Mesothelial cell of epicardium (in vitro differentiated cells): ENCODE data around the gene LRRC46. TPM values are rescaled to one million over a fixed set of nuclear protein-coding genes. Genes with fewer than 3 reads are reported as not detected.
A peak's percentile ranks its signal among the peaks of the same experiment; 100 is the strongest.

Source experiments
- DNase-seq, 2 experiments: peaks; one replicate each; pipeline ENCODE4 v3.0.0; 2021; ENCODE audit warnings: low spot score in 2 of 2; ENCODE audit not compliant: unreplicated experiment in 2 of 2
- H3K27ac Mint-ChIP-seq: 2 replicates; pipeline ENCODE4 v1.8.0; 2021; ENCODE audit warnings: mixed read lengths
- H3K27me3 Mint-ChIP-seq: 2 replicates; pipeline ENCODE4 v1.8.0; 2021; ENCODE audit warnings: low read depth, mixed read lengths
- H3K36me3 Mint-ChIP-seq: 2 replicates; pipeline ENCODE4 v1.8.0; 2021; ENCODE audit warnings: mixed read lengths
- H3K4me1 Mint-ChIP-seq: 2 replicates; pipeline ENCODE4 v1.8.0; 2021; ENCODE audit warnings: mixed read lengths
- H3K4me3 Mint-ChIP-seq: 2 replicates; pipeline ENCODE4 v1.8.0; 2021; ENCODE audit warnings: mild to moderate bottlenecking, moderate library complexity, mixed read lengths
- H3K9me3 Mint-ChIP-seq: 2 replicates; pipeline ENCODE4 v1.8.0; 2021; ENCODE audit warnings: mixed read lengths
- total RNA-seq: library from RNA; stranded (reverse); gene quantifications from 3 replicates; pipeline ENCODE4 v1.2.1, GENCODE V29; 2021
- TF ChIP-seq, protein P1 (sequence below): fragments of 200-600 bp; sonication (generic); IDR thresholded peaks from one replicate; pipeline ENCODE4 v1.5.0; 2021; ENCODE audit warnings: antibody characterized with exemption; ENCODE audit not compliant: unreplicated experiment

Gene LRRC46
- total RNA-seq, 1 donor from 2014 or later: not detected

DNA sequence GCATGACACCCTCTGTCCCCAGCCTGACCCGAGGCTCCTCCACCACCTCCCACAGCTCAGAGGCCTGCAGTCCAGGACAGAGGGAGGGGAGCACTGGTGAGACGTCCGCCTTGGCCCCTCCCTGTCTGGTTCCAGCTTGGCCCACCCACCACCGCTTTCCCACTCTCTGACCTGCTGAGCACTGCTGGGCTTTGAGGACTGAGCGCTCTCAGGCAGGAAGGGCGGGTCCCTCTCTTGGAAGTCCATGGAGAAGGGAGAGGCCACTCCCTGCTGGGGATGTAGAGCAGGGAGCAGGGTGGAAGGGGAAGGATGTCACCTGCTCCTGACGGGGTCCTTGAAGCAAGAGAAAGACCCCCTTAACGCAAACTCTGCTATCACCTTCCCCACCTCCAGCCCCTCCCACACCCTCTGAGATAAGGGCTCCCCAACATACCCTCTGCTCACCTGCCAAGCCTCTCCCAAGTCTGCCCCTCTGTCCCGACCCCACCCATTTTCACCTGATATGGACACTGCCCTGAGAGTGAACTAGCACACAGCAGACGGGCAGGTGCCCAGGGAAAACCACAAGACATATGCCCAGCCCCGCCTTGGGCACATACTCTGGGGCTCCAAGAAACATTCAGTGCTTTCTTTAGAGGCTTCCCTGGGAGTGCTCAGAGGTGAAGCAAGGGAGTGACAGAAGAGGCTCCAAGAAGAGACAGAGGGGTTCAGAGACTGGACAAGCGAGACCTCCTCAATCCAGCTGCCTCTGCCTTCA, 11.3 kb upstream of the LRRC46 start:
- peak overlapping the region; percentile 97 for H3K4me3 Mint-ChIP-seq
- peaks cover 15% of the 10 kb centered on the region for H3K4me1 Mint-ChIP-seq
- DNase-seq: no peak
- no peaks in the 10 kb centered on the region for H3K9me3 Mint-ChIP-seq
- H3K27me3 Mint-ChIP-seq: no peaks in the 10 kb centered on the region
- peak overlapping the region; percentile 89 for H3K27ac Mint-ChIP-seq
- TF ChIP-seq, protein P1, sequence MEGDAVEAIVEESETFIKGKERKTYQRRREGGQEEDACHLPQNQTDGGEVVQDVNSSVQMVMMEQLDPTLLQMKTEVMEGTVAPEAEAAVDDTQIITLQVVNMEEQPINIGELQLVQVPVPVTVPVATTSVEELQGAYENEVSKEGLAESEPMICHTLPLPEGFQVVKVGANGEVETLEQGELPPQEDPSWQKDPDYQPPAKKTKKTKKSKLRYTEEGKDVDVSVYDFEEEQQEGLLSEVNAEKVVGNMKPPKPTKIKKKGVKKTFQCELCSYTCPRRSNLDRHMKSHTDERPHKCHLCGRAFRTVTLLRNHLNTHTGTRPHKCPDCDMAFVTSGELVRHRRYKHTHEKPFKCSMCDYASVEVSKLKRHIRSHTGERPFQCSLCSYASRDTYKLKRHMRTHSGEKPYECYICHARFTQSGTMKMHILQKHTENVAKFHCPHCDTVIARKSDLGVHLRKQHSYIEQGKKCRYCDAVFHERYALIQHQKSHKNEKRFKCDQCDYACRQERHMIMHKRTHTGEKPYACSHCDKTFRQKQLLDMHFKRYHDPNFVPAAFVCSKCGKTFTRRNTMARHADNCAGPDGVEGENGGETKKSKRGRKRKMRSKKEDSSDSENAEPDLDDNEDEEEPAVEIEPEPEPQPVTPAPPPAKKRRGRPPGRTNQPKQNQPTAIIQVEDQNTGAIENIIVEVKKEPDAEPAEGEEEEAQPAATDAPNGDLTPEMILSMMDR: no peak
- peaks cover 16% of the 10 kb centered on the region for H3K36me3 Mint-ChIP-seq

DNA sequence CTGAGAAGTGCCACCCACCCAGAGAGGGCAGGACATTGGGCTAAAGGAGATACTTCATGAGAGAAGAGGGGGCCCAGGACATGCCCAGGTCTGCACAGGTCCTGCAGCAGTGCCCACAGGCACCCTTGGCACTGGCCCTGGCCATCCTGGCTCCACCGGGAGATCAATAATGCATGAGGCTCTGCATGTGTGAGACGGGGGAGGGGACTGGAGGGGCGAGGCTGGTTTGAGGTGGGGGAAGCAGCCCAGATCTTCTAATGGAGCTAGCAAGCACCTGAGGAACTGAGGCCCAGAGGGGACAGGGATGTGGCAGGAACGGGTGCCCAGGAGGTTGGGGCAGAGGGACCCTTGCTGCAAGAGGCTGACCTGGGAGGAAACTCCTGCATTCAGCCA, 10.4 kb upstream of the LRRC46 start:
- H3K27me3 Mint-ChIP-seq: no peaks in the 10 kb centered on the region
- H3K36me3 Mint-ChIP-seq: peaks cover 15% of the 10 kb centered on the region
- peak overlapping the region; percentile 89 for H3K27ac Mint-ChIP-seq
- H3K4me3 Mint-ChIP-seq: peak overlapping the region; percentile 97
- DNase-seq: no peak
- H3K9me3 Mint-ChIP-seq: no peaks in the 10 kb centered on the region
- TF ChIP-seq, protein P1: no peak
- H3K4me1 Mint-ChIP-seq: peaks cover 15% of the 10 kb centered on the region

DNA sequence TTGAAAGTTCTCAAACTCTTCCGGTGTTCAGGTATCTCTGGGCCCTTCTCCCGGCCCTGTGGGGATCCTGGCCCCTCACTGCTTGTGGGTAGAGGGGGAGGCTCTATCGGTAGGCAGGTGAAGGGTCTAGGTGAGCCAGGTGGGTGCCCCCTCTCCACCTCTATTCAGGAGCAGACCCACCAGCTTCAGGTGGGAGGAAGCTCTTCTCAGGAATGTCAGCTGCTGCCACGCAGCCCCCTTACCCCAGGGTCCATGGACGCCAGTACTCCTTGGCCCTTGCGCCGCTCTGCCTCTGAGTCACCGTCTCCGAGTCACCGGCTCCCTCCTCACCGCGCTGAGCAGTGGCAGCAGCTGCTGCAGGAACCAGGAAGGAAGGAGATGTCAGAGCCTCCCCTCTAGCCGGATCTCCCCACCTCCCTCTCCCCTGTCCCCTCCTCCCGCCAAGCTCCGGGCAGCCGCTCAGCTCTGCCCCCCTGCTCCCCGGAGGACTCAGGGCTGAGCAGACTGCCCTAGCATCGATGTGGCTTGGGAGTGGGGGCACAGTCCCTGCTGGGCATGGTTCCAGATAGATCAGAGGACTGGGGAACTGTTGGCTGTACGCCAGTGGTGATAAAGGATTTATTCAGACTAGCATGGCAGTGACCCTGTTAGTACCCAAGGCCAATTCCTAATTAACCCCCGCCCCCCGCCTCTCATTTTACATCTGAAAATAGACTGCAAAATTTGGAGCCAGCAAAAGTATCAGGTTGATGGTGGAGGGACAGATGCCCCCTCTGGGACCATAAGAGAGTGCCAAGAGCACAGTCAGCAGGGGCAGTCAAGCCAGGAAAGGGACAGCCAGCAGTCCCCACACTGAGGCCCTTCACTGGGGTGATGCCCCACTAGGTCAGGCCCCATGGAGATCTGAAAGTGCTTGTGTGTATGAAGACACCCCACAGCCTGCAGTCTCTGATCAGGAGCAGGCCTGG, 9.8 kb upstream of the LRRC46 start, which contains the start of gene OSBPL7:
Gene OSBPL7 (minus strand): TSS at position 371 of the 968 bp plus-strand sequence. CDS start 1,516 bp downstream, outside the sequence.
- TF ChIP-seq, protein P1: no peak
- H3K27ac Mint-ChIP-seq: peak within 1 kb of the TSS; percentile 89
- H3K4me3 Mint-ChIP-seq: peak within 1 kb of the TSS; percentile 97
- H3K9me3 Mint-ChIP-seq: no peaks in the 10 kb centered on the region
- peaks cover 15% of the 10 kb centered on the region for H3K4me1 Mint-ChIP-seq
- DNase-seq: peak; percentile 44 to 74
- H3K36me3 Mint-ChIP-seq: peaks cover 20% of the 10 kb centered on the region
- no peaks in the 10 kb centered on the region for H3K27me3 Mint-ChIP-seq

DNA sequence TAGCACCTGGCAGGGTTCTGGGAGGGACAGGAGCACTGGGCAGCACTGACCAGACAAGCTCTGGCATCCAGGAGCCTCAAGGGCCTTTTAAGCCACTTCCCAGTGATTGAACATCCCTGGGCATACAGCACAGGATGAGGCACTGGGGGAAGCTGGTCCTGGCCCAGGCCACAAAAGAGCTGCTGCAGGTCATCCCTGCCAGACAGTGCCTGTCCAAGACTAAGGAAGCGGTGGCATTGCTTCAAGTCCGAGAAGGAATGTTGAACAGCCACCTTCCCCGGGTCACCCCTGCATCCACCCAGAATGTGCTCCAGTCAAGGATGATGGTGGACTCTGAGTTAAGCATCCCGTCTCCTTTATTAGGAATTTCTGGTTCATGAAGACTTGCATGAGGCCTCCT, 8.7 kb upstream of the LRRC46 start:
- TF ChIP-seq, protein P1: no peak
- DNase-seq: no peak
- Mint-ChIP-seq H3K4me3 (peak overlapping the region; percentile 30), H3K36me3 (peaks cover 13% of the 10 kb centered on the region), H3K27me3 (no peaks in the 10 kb centered on the region), H3K4me1 (peaks cover 15% of the 10 kb centered on the region), H3K9me3 (no peaks in the 10 kb centered on the region), H3K27ac (peak overlapping the region; percentile 34)

DNA sequence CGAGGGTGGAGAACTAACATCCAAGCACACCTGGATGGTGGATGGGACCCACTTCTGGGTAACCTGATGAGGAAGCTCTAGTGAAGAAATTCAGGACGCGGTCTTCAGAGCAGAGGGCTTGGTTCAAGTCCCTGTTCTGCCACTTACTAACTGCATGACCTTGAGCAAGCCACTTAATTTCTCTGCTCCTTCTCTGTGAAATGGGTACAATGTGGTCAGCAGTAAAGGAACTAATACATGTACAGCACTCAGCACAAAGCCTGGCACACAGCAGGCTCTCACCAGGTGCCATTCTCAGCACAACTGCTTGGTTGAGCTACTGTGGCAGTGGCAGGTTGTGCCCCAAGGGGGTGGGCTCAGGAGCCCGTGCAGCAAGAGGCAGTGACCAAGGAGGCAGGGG, 8.0 kb upstream of the LRRC46 start:
- H3K36me3 Mint-ChIP-seq: peaks cover 12% of the 10 kb centered on the region
- no peak overlapping the region for H3K4me3 Mint-ChIP-seq
- TF ChIP-seq, protein P1: no peak
- H3K27me3 Mint-ChIP-seq: no peaks in the 10 kb centered on the region
- no peak overlapping the region for H3K27ac Mint-ChIP-seq
- H3K4me1 Mint-ChIP-seq: peaks cover 15% of the 10 kb centered on the region
- DNase-seq: no peak
- H3K9me3 Mint-ChIP-seq: no peaks in the 10 kb centered on the region
